K562 (cell line): ENCODE measurements around the gene ASIC1.

Experiments used
- CREBBP ChIP-seq: IDR thresholded peaks from one replicate; pipeline ENCODE4 v1.6.1; 2012; ENCODE audit warnings: low read depth, mild to moderate bottlenecking, control low read depth, inconsistent platforms, low read length
- MYBL2 ChIP-seq, 2 experiments: fragments of 450-650 bp in 1 of 2; sonication (generic) in 1 of 2; formaldehyde crosslinking in 1 of 2; IDR thresholded peaks; 2 replicates each; pipeline versions ENCODE4 v1.6.1 to v1.8.1; 2017 to 2022; ENCODE audit warnings: borderline replicate concordance in 1 of 2, inconsistent platforms in 1 of 2, low read depth in 1 of 2, mild to moderate bottlenecking in 1 of 2, missing genetic modification reagents in 1 of 2, moderate library complexity in 1 of 2
- NFRKB ChIP-seq: fragments of 450-650 bp; IDR thresholded peaks from 2 replicates; pipeline ENCODE4 v1.6.1; 2016; ENCODE audit warnings: low read depth
- RFX5 ChIP-seq: IDR thresholded peaks from 2 replicates; pipeline ENCODE4 v1.6.1; 2011; ENCODE audit warnings: low read depth, mild to moderate bottlenecking, improper control_type of control experiment, low read length
- ZBTB33 ChIP-seq: sonication (generic); formaldehyde crosslinking; IDR thresholded peaks from 2 replicates; pipeline ENCODE4 v1.8.1; 2023; ENCODE audit warnings: mild to moderate bottlenecking, missing genetic modification reagents
- ZNF140 ChIP-seq: fragments of 250-450 bp; sonication (Bioruptor Pico); IDR thresholded peaks from 2 replicates; pipeline ENCODE4 v1.8.0; 2021; ENCODE audit warnings: moderate library complexity, mild to moderate bottlenecking, inconsistent platforms
- ZNF146 ChIP-seq: IDR thresholded peaks from one replicate; pipeline ENCODE4 v1.6.1; 2018; ENCODE audit warnings: missing compliant biosample characterization; ENCODE audit not compliant: unreplicated experiment
- TF ChIP-seq, protein P1 (sequence below), 3 experiments: IDR thresholded peaks in 2 of 3; conservative IDR thresholded peaks in 1 of 3; 2 replicates each; pipeline ENCODE4 v1.5.1; 2011 to 2012; ENCODE audit warnings: low read length in 3 of 3, mild to moderate bottlenecking in 3 of 3, control low read depth in 2 of 3, improper control_type of control experiment in 1 of 3, inconsistent platforms in 1 of 3, low read depth in 1 of 3, mixed read lengths in 1 of 3, moderate library complexity in 1 of 3; ENCODE audit not compliant: insufficient read depth in 2 of 3

DNA sequence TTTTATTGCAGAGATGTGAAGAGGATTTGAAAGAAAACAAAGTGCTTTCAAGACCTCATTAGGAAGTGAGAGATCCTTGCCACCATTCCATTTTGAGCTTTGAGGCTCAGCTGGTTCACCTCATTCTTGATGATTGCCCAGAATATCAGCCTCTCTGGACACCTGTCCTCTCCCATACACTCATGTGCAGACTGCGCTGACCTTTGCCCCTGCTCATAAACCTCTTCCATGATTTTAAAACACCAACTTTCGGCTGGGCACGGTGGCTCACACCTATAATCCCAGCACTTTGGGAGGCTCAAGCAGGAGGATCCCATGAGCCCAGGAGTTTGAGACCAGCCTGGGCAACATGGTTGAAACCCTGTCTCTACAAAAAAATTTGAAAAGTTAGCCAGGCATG, 63.6 kb downstream of the ASIC1 start:
- TF ChIP-seq CREBBP (no peak), ZNF140 (CRISPR knock-in tag) (no peak), ZNF146 (CRISPR knock-in tag) (no peak), NFRKB (no peak), ZBTB33 (CRISPR knock-in tag) (no peak), RFX5 (no peak), MYBL2 (IDR thresholded peaks at IDR 0.05; ENCODE audit: low read depth) (no peak), MYBL2 (CRISPR knock-in tag; IDR thresholded peaks at IDR 0.05; ENCODE audit: borderline replicate concordance) (no peak)
- TF ChIP-seq, protein P1, sequence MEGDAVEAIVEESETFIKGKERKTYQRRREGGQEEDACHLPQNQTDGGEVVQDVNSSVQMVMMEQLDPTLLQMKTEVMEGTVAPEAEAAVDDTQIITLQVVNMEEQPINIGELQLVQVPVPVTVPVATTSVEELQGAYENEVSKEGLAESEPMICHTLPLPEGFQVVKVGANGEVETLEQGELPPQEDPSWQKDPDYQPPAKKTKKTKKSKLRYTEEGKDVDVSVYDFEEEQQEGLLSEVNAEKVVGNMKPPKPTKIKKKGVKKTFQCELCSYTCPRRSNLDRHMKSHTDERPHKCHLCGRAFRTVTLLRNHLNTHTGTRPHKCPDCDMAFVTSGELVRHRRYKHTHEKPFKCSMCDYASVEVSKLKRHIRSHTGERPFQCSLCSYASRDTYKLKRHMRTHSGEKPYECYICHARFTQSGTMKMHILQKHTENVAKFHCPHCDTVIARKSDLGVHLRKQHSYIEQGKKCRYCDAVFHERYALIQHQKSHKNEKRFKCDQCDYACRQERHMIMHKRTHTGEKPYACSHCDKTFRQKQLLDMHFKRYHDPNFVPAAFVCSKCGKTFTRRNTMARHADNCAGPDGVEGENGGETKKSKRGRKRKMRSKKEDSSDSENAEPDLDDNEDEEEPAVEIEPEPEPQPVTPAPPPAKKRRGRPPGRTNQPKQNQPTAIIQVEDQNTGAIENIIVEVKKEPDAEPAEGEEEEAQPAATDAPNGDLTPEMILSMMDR (IDR thresholded peaks at IDR 0.05 in 2 of 3, conservative IDR thresholded peaks at IDR 0.05 in 1 of 3; ENCODE audit: insufficient read depth in 2 of 3, low read depth in 1 of 3, low read length in 3 of 3): no peak
